Nephron (organoid): Measurements from ENCODE around the gene OR10AD1.
A peak's percentile ranks its signal among the peaks of the same experiment; 100 is the strongest.
"Not testable (repeated sequence)": the region's sequence is repeated elsewhere in the genome, so short reads cannot be mapped to it uniquely, and the experiment has no call there.

ENCODE experiments used
- H3K27ac Mint-ChIP-seq, 3 experiments: 2 replicates each; pipeline ENCODE4 v1.8.0; 2020; ENCODE audit warnings: mixed read lengths in 3 of 3, mild to moderate bottlenecking in 2 of 3, moderate library complexity in 1 of 3
- H3K27me3 Mint-ChIP-seq: 2 replicates; pipeline ENCODE4 v1.8.0; 2021; ENCODE audit warnings: low read depth, mild to moderate bottlenecking, moderate library complexity, mixed read lengths
- H3K36me3 Mint-ChIP-seq: 2 replicates; pipeline ENCODE4 v1.8.0; 2020; ENCODE audit warnings: low read depth, mixed read lengths
- H3K4me1 Mint-ChIP-seq: 2 replicates; pipeline ENCODE4 v1.8.0; 2020; ENCODE audit warnings: mixed read lengths
- H3K4me3 Mint-ChIP-seq, 3 experiments: 2 replicates each; pipeline ENCODE4 v1.8.0; 2020; ENCODE audit warnings: mild to moderate bottlenecking in 3 of 3, mixed read lengths in 3 of 3, moderate library complexity in 2 of 3
- H3K9me3 Mint-ChIP-seq: 2 replicates; pipeline ENCODE4 v1.8.0; 2020; ENCODE audit warnings: mixed read lengths
- CTCF ChIP-seq, 3 experiments: fragments of 200-600 bp; sonication (generic); IDR thresholded peaks; one replicate each; pipeline ENCODE4 v1.5.0; 2021; ENCODE audit warnings: antibody characterized with exemption in 3 of 3; ENCODE audit not compliant: unreplicated experiment in 3 of 3

Gene OR10AD1

GRCh38 chr12:48160807-48161206 is 42.3 kb downstream of the OR10AD1 start:
- Mint-ChIP-seq H3K4me3 (no peak overlapping the region), H3K27ac (no peak overlapping the region), H3K9me3 (no peaks in the 10 kb centered on the region), H3K36me3 (no peaks in the 10 kb centered on the region), H3K27me3 (peaks cover 5% of the 10 kb centered on the region), H3K4me1 (peaks cover 19% of the 10 kb centered on the region)
- no peak for TF ChIP-seq CTCF (IDR thresholded peaks at IDR 0.05; ENCODE audit: unreplicated experiment in 3 of 3)

- Mint-ChIP-seq H3K9me3 (no peaks in the 10 kb centered on the region), H3K4me1 (peaks cover 19% of the 10 kb centered on the region), H3K27ac (no peak overlapping the region), H3K27me3 (peaks cover 5% of the 10 kb centered on the region), H3K36me3 (no peaks in the 10 kb centered on the region), H3K4me3 (no peak overlapping the region)
- TF ChIP-seq CTCF (IDR thresholded peaks at IDR 0.05; ENCODE audit: unreplicated experiment in 3 of 3), result no peak
Observed at GRCh38 chr12:48160046-48160445, 43.0 kb downstream of the OR10AD1 start.

- peak overlapping the region; percentile 97 to 100 (median 99) for H3K4me3 Mint-ChIP-seq
- TF ChIP-seq CTCF (IDR thresholded peaks at IDR 0.05; ENCODE audit: unreplicated experiment in 3 of 3), result no peak
- H3K4me1 Mint-ChIP-seq, result peaks cover 29% of the 10 kb centered on the region
- peaks cover 5% of the 10 kb centered on the region for H3K27me3 Mint-ChIP-seq
- H3K27ac Mint-ChIP-seq, result peak overlapping the region; percentile 99
- peaks cover 8% of the 10 kb centered on the region for H3K36me3 Mint-ChIP-seq
- no peaks in the 10 kb centered on the region for H3K9me3 Mint-ChIP-seq
Observed at GRCh38 chr12:48157889-48158370, 45.2 kb downstream of the OR10AD1 start.

- Mint-ChIP-seq H3K9me3 (no peaks in the 10 kb centered on the region), H3K27ac (peak within 1 kb of the TSS; percentile 99), H3K4me3 (peak within 1 kb of the TSS; percentile 97 to 100 (median 99)), H3K4me1 (peaks cover 30% of the 10 kb centered on the region), H3K27me3 (peaks cover 5% of the 10 kb centered on the region), H3K36me3 (peaks cover 13% of the 10 kb centered on the region)
- TF ChIP-seq CTCF (IDR thresholded peaks at IDR 0.05; ENCODE audit: unreplicated experiment in 3 of 3), result peak; percentile 42 to 50 (median 42)
Observed at GRCh38 chr12:48157018-48157888, 45.8 kb downstream of the OR10AD1 start, which contains the start of gene ASB8. ASB8 (minus strand) TSS chr12:48157515; CDS start chr12:48153496, 4,019 bp downstream.

GRCh38 chr12:48156652-48157017 is 46.5 kb downstream of the OR10AD1 start:
- TF ChIP-seq CTCF (IDR thresholded peaks at IDR 0.05; ENCODE audit: unreplicated experiment in 3 of 3), result no peak
- Mint-ChIP-seq H3K4me3 (peak overlapping the region; percentile 97 to 100 (median 99)), H3K36me3 (peaks cover 15% of the 10 kb centered on the region), H3K9me3 (no peaks in the 10 kb centered on the region), H3K27ac (peak overlapping the region; percentile 99), H3K27me3 (peaks cover 5% of the 10 kb centered on the region), H3K4me1 (peaks cover 30% of the 10 kb centered on the region)

- not testable (repeated sequence) for H3K9me3 Mint-ChIP-seq, H3K27me3 Mint-ChIP-seq
- Mint-ChIP-seq H3K4me3 (peak overlapping the region; percentile 97 to 100 (median 99)), H3K4me1 (peaks cover 30% of the 10 kb centered on the region), H3K36me3 (peaks cover 19% of the 10 kb centered on the region), H3K27ac (peak overlapping the region in 1 of 3 experiments; percentile 99)
Observed at GRCh38 chr12:48155786-48156185, 47.3 kb downstream of the OR10AD1 start.
